Neutrophil (primary cell): ENCODE data around the gene CPNE4.

Experiments used
- H3K27ac ChIP-seq: fragments of 200-600 bp; sonication (generic); 2 replicates; pipeline ENCODE4 v1.5.1; 2016; ENCODE audit warnings: mild to moderate bottlenecking, moderate library complexity
- H3K27me3 ChIP-seq: fragments of 200-600 bp; sonication (generic); 2 replicates; pipeline ENCODE4 v1.6.0; 2016; ENCODE audit warnings: mild to moderate bottlenecking
- H3K36me3 ChIP-seq: fragments of 200-600 bp; sonication (generic); 2 replicates; pipeline ENCODE4 v1.5.1; 2017
- H3K4me1 ChIP-seq, 2 experiments: fragments of 200-600 bp in 1 of 2; sonication (generic) in 1 of 2; 1 replicate in 1 of 2; 2 replicates in 1 of 2; pipeline versions ENCODE4 v1.5.1 to v1.6.1; 2013 to 2016; ENCODE audit warnings: low read depth in 1 of 2, low read length in 1 of 2, mild to moderate bottlenecking in 1 of 2, moderate library complexity in 1 of 2; ENCODE audit not compliant: control insufficient read depth in 1 of 2, insufficient read depth in 1 of 2
- H3K4me3 ChIP-seq, 2 experiments: fragments of 200-600 bp in 1 of 2; sonication (generic) in 1 of 2; 1 replicate in 1 of 2; 2 replicates in 1 of 2; pipeline ENCODE4 v1.5.1; 2013 to 2016; ENCODE audit warnings: low read depth in 1 of 2, low read length in 1 of 2, mild to moderate bottlenecking in 1 of 2, moderate library complexity in 1 of 2
- H3K9me3 ChIP-seq: fragments of 200-600 bp; sonication (generic); 2 replicates; pipeline ENCODE4 v1.5.1; 2016
- TF ChIP-seq, protein P1 (sequence below): fragments of 200-600 bp; sonication (generic); IDR thresholded peaks from 2 replicates; pipeline ENCODE4 v1.5.1; 2016; ENCODE audit warnings: antibody characterized with exemption

CPNE4 gene

DNA sequence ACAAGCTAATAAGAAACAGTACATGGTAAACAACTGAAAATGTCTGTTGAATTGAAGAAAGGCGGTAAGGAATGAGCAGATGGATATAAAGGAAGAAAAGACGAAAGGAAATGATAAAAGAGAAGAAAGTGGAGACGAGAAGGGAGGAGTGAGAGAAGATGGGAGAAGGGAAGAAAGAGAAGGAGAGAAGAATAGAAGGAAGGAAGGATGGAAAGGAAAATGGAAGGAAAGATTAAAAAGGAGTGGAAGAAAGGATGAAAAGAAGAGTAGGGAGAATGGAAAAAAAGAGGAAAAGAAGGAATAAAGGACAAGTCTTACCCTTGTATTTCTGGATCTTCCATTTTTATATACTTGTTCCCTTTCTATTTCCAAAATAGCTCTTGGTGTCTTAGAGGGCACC is 17.7 kb downstream of the CPNE4 start:
- peaks cover 87% of the 10 kb centered on the region for H3K27me3 ChIP-seq
- H3K27ac ChIP-seq: no peak overlapping the region
- H3K4me1 ChIP-seq: peaks cover 0 to 11% of the 10 kb centered on the region in 2 experiments
- no peaks in the 10 kb centered on the region for H3K9me3 ChIP-seq
- H3K36me3 ChIP-seq: no peaks in the 10 kb centered on the region
- TF ChIP-seq, protein P1, sequence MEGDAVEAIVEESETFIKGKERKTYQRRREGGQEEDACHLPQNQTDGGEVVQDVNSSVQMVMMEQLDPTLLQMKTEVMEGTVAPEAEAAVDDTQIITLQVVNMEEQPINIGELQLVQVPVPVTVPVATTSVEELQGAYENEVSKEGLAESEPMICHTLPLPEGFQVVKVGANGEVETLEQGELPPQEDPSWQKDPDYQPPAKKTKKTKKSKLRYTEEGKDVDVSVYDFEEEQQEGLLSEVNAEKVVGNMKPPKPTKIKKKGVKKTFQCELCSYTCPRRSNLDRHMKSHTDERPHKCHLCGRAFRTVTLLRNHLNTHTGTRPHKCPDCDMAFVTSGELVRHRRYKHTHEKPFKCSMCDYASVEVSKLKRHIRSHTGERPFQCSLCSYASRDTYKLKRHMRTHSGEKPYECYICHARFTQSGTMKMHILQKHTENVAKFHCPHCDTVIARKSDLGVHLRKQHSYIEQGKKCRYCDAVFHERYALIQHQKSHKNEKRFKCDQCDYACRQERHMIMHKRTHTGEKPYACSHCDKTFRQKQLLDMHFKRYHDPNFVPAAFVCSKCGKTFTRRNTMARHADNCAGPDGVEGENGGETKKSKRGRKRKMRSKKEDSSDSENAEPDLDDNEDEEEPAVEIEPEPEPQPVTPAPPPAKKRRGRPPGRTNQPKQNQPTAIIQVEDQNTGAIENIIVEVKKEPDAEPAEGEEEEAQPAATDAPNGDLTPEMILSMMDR: no peak
- H3K4me3 ChIP-seq: no peak overlapping the region

DNA sequence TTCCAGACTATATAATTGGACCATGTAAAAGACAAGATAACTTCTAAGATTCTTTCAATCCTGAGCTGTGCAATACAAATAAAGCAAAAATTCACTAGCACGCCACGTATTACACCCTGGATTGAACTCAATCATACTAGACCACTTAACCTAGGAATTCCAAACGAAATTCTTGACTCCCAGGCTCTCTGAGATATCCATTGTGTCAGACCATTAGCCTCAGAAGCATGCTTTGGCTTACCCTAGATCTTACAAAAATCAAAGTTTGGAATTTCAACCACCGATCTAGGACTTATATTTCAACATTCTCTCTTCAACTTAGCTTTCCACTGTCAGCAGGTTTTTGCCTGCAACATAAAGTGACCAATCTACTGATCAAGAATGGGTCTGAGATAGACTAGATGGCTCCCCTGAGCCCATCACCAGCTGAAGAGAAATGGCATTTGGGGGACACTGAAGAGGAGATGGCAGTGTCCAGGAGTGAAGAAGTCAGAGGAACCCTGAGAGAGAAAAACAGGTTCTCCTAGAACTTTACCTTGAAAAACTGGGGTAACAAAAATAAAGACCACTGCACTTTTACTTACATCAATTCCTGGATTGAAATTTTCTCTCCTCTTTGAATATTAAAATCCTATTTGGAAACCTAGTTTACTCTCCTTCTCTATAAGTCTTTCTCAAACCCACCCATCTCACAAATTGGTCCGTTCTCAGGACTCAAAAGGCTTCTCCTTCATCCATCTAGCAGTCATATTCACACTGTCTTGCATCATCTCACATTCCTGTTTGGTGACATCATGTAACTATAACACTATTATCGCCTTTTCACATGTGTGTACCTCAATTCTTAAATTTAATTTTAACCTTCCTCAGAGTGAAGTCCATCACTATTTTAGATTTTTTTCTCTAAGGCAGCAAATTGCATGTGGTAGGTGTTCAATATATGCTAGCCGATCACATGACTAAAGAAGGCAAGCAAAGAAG is 18.5 kb downstream of the CPNE4 start:
- Histone ChIP-seq H3K9me3 (no peaks in the 10 kb centered on the region), H3K36me3 (no peaks in the 10 kb centered on the region), H3K4me1 (peaks cover 5 to 19% of the 10 kb centered on the region in 2 experiments), H3K27me3 (peaks cover 79% of the 10 kb centered on the region), H3K4me3 (no peak overlapping the region), H3K27ac (no peak overlapping the region)
- TF ChIP-seq, protein P1: no peak

DNA sequence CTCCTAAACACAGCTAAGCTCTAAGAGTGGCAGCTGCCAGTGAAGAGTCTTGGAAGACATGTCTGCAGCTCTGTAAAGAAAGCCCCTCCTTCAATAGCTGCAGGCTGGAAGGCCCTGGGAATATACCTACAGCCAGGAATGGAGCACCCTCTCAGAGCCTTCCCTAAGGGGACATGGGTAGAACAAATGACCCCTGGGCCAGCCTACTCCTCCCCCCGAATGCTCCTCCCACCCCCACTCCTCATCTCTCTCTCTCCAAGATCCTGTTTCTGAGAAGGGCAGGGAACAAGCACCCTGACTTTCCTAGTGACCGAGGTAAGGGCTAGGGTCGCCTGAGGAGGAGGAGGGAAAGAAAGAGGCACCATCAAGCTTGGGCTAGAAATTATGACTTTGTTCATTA is 20.7 kb downstream of the CPNE4 start:
- H3K36me3 ChIP-seq: no peaks in the 10 kb centered on the region
- no peaks in the 10 kb centered on the region for H3K9me3 ChIP-seq
- H3K27ac ChIP-seq: no peak overlapping the region
- H3K4me3 ChIP-seq: no peak overlapping the region
- TF ChIP-seq, protein P1: no peak
- peaks cover 57% of the 10 kb centered on the region for H3K27me3 ChIP-seq
- peaks cover 9 to 34% of the 10 kb centered on the region in 2 experiments for H3K4me1 ChIP-seq

DNA sequence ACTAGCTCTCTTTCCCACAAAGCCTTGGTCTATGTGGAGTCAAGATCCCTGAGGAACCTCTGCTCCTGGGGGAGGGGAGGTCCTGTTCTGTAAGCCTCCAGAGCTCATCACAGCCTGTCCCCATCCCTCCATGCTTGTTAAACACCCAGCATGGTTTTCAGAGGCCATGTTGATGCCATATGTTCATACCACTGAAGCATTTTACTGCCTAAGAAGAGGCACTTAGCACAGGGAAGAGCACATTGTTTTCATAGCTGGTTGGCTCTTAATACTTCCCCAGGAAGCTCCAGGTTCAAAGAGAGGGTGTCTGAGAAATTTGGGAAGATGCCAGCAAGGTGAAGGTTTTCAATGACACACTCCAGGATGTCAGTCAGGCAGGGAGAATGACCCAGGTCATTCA is 25.6 kb downstream of the CPNE4 start:
- Histone ChIP-seq H3K4me3 (no peak overlapping the region), H3K27me3 (peaks cover 8% of the 10 kb centered on the region)

DNA sequence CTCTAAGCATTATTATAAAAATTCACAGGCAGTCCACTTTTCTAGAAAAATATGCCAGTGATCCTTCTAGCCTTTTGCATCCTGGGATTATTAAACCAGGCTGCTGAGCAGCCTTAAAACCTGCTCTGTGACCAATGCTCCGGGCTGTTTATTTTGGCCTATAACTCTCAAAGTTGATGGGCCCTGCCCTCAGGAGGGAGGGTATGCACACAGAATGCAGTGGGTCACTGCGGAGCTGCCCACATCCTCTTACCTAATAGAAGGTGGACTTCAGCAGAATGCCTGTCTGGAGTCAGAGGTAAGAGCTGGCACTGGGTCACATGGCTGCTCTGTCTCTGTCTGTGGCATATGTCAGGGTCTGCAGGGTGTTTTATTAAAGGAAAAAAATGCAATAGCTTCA is 26.0 kb downstream of the CPNE4 start:
- H3K9me3 ChIP-seq: no peaks in the 10 kb centered on the region
- H3K4me1 ChIP-seq: peaks cover 9 to 52% of the 10 kb centered on the region in 2 experiments
- H3K36me3 ChIP-seq: no peaks in the 10 kb centered on the region
- TF ChIP-seq, protein P1: no peak
- H3K27ac ChIP-seq: no peak overlapping the region
- H3K4me3 ChIP-seq: no peak overlapping the region
- H3K27me3 ChIP-seq: peaks cover 6% of the 10 kb centered on the region

More for the DNA sequence above, 25.6 kb downstream of the CPNE4 start:
- H3K27ac ChIP-seq: no peak overlapping the region
- H3K36me3 ChIP-seq: no peaks in the 10 kb centered on the region
- H3K4me1 ChIP-seq: peaks cover 9 to 52% of the 10 kb centered on the region in 2 experiments
- TF ChIP-seq, protein P1: no peak
- no peaks in the 10 kb centered on the region for H3K9me3 ChIP-seq
